Testis (tissue), 2 donors: ENCODE results near the gene IPMK.

Source experiments
- CTCF ChIP-seq, 3 experiments: fragments of 450-650 bp in 2 of 3; fragments of 200-600 bp in 1 of 3; sonication (generic) in 1 of 3; IDR thresholded peaks; one replicate each; pipeline ENCODE4 v1.5.1; 2016 to 2019; ENCODE audit warnings: antibody characterized with exemption in 3 of 3, mild to moderate bottlenecking in 2 of 3, moderate library complexity in 1 of 3
- POLR2A ChIP-seq: fragments of 450-650 bp; IDR thresholded peaks from one replicate; pipeline ENCODE4 v1.6.1; 2017; ENCODE audit warnings: antibody characterized with exemption, mild to moderate bottlenecking, moderate library complexity

GRCh38 chr10:58307676-58308075 is 40.0 kb upstream of the IPMK start:
- no peak for TF ChIP-seq CTCF (IDR thresholded peaks at IDR 0.05)
- no peak for TF ChIP-seq POLR2A
